GM12864 (cell line): Measurements from ENCODE around the gene PYROXD2.

ENCODE experiments used
- DNase-seq: peaks from one replicate; pipeline ENCODE4 v3.0.0-alpha.2; 2011; ENCODE audit warnings: low read depth
- H3K4me3 ChIP-seq: 2 replicates; pipeline ENCODE4 v1.5.1; 2011; ENCODE audit warnings: mild to moderate bottlenecking, low read depth, low read length, control low read depth
- CTCF ChIP-seq: IDR thresholded peaks from 2 replicates; pipeline ENCODE4 v1.5.1; 2011; ENCODE audit warnings: low read depth, mild to moderate bottlenecking, moderate library complexity, low read length, control low read depth, inconsistent platforms; ENCODE audit errors: missing control alignments

The PYROXD2 gene

GRCh38 chr10:98374217-98374985 lies 40.6 kb downstream of the PYROXD2 start:
- no peak for DNase-seq
- H3K4me3 ChIP-seq, result no peak overlapping the region
- no peak for TF ChIP-seq CTCF

GRCh38 chr10:98373260-98374040 lies 41.5 kb downstream of the PYROXD2 start:
- H3K4me3 ChIP-seq, result no peak overlapping the region
- DNase-seq, result no peak
- no peak for TF ChIP-seq CTCF

- TF ChIP-seq CTCF, result no peak
- no peak overlapping the region for H3K4me3 ChIP-seq
- DNase-seq, result no peak
These were observed 43.9 kb downstream of the PYROXD2 start for GRCh38 chr10:98370831-98371820.

- no peak for TF ChIP-seq CTCF
- no peak overlapping the region for H3K4me3 ChIP-seq
- no peak for DNase-seq
These were observed 45.2 kb downstream of the PYROXD2 start for GRCh38 chr10:98369801-98370200.

GRCh38 chr10:98368644-98369043 lies 46.3 kb downstream of the PYROXD2 start:
- H3K4me3 ChIP-seq, result no peak overlapping the region
- TF ChIP-seq CTCF, result no peak
- DNase-seq, result no peak

GRCh38 chr10:98367604-98368451 lies 47.2 kb downstream of the PYROXD2 start:
- DNase-seq, result no peak
- TF ChIP-seq CTCF, result no peak
- no peak overlapping the region for H3K4me3 ChIP-seq
